Stromal cell of bone marrow (primary cell): Measurements from ENCODE around the gene PPIL1.
A peak's percentile ranks its signal among the peaks of the same experiment; 100 is the strongest.

Experiments used
- DNase-seq: peaks from one replicate; pipeline ENCODE4 v3.0.0-alpha.2; 2012; ENCODE audit warnings: low read depth

The PPIL1 gene

GRCh38 chr6:36855750-36856149 is 18.9 kb downstream of the PPIL1 start:
- DNase-seq: no peak

GRCh38 chr6:36853325-36853724 is 21.3 kb downstream of the PPIL1 start:
- peak; percentile 85 for DNase-seq

GRCh38 chr6:36852481-36853147 is 22.0 kb downstream of the PPIL1 start:
- peak; percentile 80 for DNase-seq

GRCh38 chr6:36851626-36852025 is 23.0 kb downstream of the PPIL1 start:
- no peak for DNase-seq

- peak; percentile 93 for DNase-seq
Observed at GRCh38 chr6:36851149-36851614, 23.4 kb downstream of the PPIL1 start.

- no peak for DNase-seq
Observed at GRCh38 chr6:36850021-36850420, 24.6 kb downstream of the PPIL1 start.

GRCh38 chr6:36848658-36849441 is 25.8 kb downstream of the PPIL1 start:
- DNase-seq: no peak

GRCh38 chr6:36847991-36848390 is 26.6 kb downstream of the PPIL1 start:
- no peak for DNase-seq

- DNase-seq: no peak
Observed at GRCh38 chr6:36847152-36847551, 27.5 kb downstream of the PPIL1 start.

GRCh38 chr6:36845233-36845632 is 29.4 kb downstream of the PPIL1 start:
- no peak for DNase-seq

GRCh38 chr6:36844232-36845170 is 30.1 kb downstream of the PPIL1 start:
- DNase-seq: no peak

GRCh38 chr6:36843170-36843569 is 31.4 kb downstream of the PPIL1 start:
- no peak for DNase-seq

GRCh38 chr6:36841756-36842155 is 32.8 kb downstream of the PPIL1 start:
- DNase-seq: no peak

- DNase-seq: no peak
Observed at GRCh38 chr6:36840432-36841403, 33.9 kb downstream of the PPIL1 start.

- no peak for DNase-seq
Observed at GRCh38 chr6:36839749-36840431, 34.7 kb downstream of the PPIL1 start.

- no peak for DNase-seq
Observed at GRCh38 chr6:36838896-36839748, 35.5 kb downstream of the PPIL1 start, which contains the start of gene CPNE5. CPNE5 (minus strand) TSS chr6:36839444; CDS start chr6:36839377, 67 bp downstream.

GRCh38 chr6:36837686-36838085 is 36.9 kb downstream of the PPIL1 start:
- no peak for DNase-seq

GRCh38 chr6:36837022-36837339 is 37.6 kb downstream of the PPIL1 start:
- no peak for DNase-seq
